ENCODE measurements around the gene FUNDC2. TPM values are rescaled to one million over a fixed set of nuclear protein-coding genes. Genes with fewer than 3 reads are reported as not detected.

The FUNDC2 gene
- total RNA-seq, 1 donor from 2014 or later, result 94.6 TPM

GRCh38 chrX:155020591-155020990 is 6.1 kb upstream of the FUNDC2 start:
- intact Hi-C loops (cut with DNase I), result no loop called here
- DNase-seq (ENCODE audit: low spot score), result no peak
- no peak for ATAC-seq

GRCh38 chrX:155022585-155022984 is 4.1 kb upstream of the FUNDC2 start, which contains the start of gene F8:
Gene F8 (minus strand): TSS chrX:155022723. CDS start chrX:155022552, 171 bp downstream.
- intact Hi-C loops (cut with DNase I), result no loop called here
- no peak for DNase-seq (ENCODE audit: low spot score)
- ATAC-seq, result no peak

GRCh38 chrX:155023907-155024833 is 2.5 kb upstream of the FUNDC2 start:
- DNase-seq (ENCODE audit: low spot score) (no peak), ATAC-seq (no peak)
- intact Hi-C loops (cut with DNase I), result no loop called here

GRCh38 chrX:155026420-155026726 is 271 bp upstream of the FUNDC2 start:
- DNase-seq (ENCODE audit: low spot score) (no peak), ATAC-seq (no peak)
- intact Hi-C loops (cut with DNase I), result no loop called here

GRCh38 chrX:155027509-155028066 is 944 bp downstream of the FUNDC2 start:
- DNase-seq (ENCODE audit: low spot score), result no peak
- intact Hi-C loops (cut with DNase I), result no loop called here

GRCh38 chrX:155028129-155028528 is 1.5 kb downstream of the FUNDC2 start:
- DNase-seq (ENCODE audit: low spot score), result no peak
- no peak for ATAC-seq
- intact Hi-C loops (cut with DNase I), result no loop called here

More at GRCh38 chrX:155027509-155028066, 944 bp downstream of the FUNDC2 start:
- ATAC-seq, result peak; percentile 79

GRCh38 chrX:155028877-155029291 is 2.2 kb downstream of the FUNDC2 start:
- no peak for ATAC-seq
- intact Hi-C loops (cut with DNase I), result no loop called here
- DNase-seq (ENCODE audit: low spot score), result no peak

- ATAC-seq, result no peak
- intact Hi-C loops (cut with DNase I), result no loop called here
- DNase-seq (ENCODE audit: low spot score), result no peak
These were observed 5.0 kb downstream of the FUNDC2 start for GRCh38 chrX:155031657-155032056.

GRCh38 chrX:155035688-155036087 is 9.0 kb downstream of the FUNDC2 start:
- ATAC-seq (no peak), DNase-seq (ENCODE audit: low spot score) (no peak)
- intact Hi-C loops (cut with DNase I), result no loop called here

- no peak for DNase-seq (ENCODE audit: low spot score)
- ATAC-seq, result no peak
- intact Hi-C loops (cut with DNase I), result no loop called here
These were observed 19.6 kb downstream of the FUNDC2 start for GRCh38 chrX:155046129-155046810.

- intact Hi-C loops (cut with DNase I), result no loop called here
- ATAC-seq (no peak), DNase-seq (ENCODE audit: low spot score) (no peak)
These were observed 20.3 kb downstream of the FUNDC2 start for GRCh38 chrX:155046811-155047528.

- DNase-seq (ENCODE audit: low spot score), result no peak
- intact Hi-C loops (cut with DNase I), result no loop called here
- ATAC-seq, result peak; percentile 58
These were observed 22.5 kb downstream of the FUNDC2 start for GRCh38 chrX:155048977-155049619.

GRCh38 chrX:155052738-155053498 is 26.3 kb downstream of the FUNDC2 start:
- ATAC-seq (no peak), DNase-seq (ENCODE audit: low spot score) (no peak)
- intact Hi-C loops (cut with DNase I), result no loop called here

GRCh38 chrX:155053656-155054055 is 27.0 kb downstream of the FUNDC2 start:
- intact Hi-C loops (cut with DNase I), result no loop called here
- ATAC-seq, result no peak
- DNase-seq (ENCODE audit: low spot score), result no peak

- intact Hi-C loops (cut with DNase I), result no loop called here
- no peak for ATAC-seq
- DNase-seq (ENCODE audit: low spot score), result no peak
These were observed 27.6 kb downstream of the FUNDC2 start for GRCh38 chrX:155054255-155054654.

- no peak for ATAC-seq
- intact Hi-C loops (cut with DNase I), result no loop called here
- DNase-seq (ENCODE audit: low spot score), result no peak
These were observed 28.9 kb downstream of the FUNDC2 start for GRCh38 chrX:155055494-155055893.

- no peak for ATAC-seq
- DNase-seq (ENCODE audit: low spot score), result no peak
- intact Hi-C loops (cut with DNase I), result no loop called here
These were observed 29.8 kb downstream of the FUNDC2 start for GRCh38 chrX:155056471-155056870.

Measured in sciatic nerve (tissue), 2 donors.